Breast epithelium (tissue), 3 donors: ENCODE measurements around the gene AGBL1.

Source experiments
- POLR2A ChIP-seq: fragments of 450-650 bp; IDR thresholded peaks from one replicate; pipeline ENCODE4 v1.6.1; 2016; ENCODE audit warnings: antibody characterized with exemption, mild to moderate bottlenecking, moderate library complexity
- POLR2AphosphoS5 ChIP-seq, 3 donors: sonication (generic); formaldehyde crosslinking; IDR thresholded peaks; one replicate each; pipeline ENCODE4 v1.6.1; 2017; ENCODE audit warnings: antibody characterized with exemption in 3 of 3

DNA sequence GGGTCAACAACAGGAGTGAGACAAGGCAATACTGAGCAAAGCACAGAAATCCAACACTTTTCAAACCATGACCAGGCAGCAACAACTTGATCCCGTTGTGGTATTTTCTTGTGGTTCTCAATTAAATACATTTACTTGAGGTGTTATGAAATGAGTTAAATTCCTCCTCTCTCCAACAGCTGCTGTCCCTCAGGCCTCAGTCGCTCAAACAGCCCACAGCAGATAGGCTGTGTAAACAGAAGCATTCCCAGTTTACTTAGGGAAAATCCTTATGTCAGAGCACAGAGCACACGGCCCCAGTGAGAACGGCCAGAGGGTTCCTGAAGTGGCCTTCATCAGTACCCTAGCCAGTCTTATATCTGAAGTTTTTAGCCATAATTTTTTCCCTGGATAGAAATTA is 359.9 kb downstream of the AGBL1 start:
- no peak for TF ChIP-seq POLR2AphosphoS5 (IDR thresholded peaks at IDR 0.05)
- no peak for TF ChIP-seq POLR2A
